Ascending aorta (tissue), 2 donors: ENCODE data around the gene SLC29A2. TPM values are rescaled to one million over a fixed set of nuclear protein-coding genes. Genes with fewer than 3 reads are reported as not detected.

Source experiments
- DNase-seq, 2 donors: peaks; one replicate each; pipeline ENCODE4 v3.0.0-alpha.2; 2019; ENCODE audit warnings: low spot score in 2 of 2
- H3K27ac ChIP-seq, 2 donors: fragments of 200-600 bp; sonication (generic); one replicate each; pipeline ENCODE4 v1.5.1; 2016 to 2017; ENCODE audit warnings: mild to moderate bottlenecking in 1 of 2
- H3K27me3 ChIP-seq: fragments of 200-600 bp; sonication (generic); one replicate; pipeline ENCODE4 v1.5.1; 2017
- H3K36me3 ChIP-seq, 2 donors: fragments of 200-600 bp; sonication (generic); one replicate each; pipeline ENCODE4 v1.5.1; 2016
- H3K4me1 ChIP-seq, 2 donors: fragments of 200-600 bp; sonication (generic); one replicate each; pipeline ENCODE4 v1.5.1; 2016 to 2017; ENCODE audit warnings: mild to moderate bottlenecking in 1 of 2
- H3K4me3 ChIP-seq, 2 donors: fragments of 200-600 bp; sonication (generic); one replicate each; pipeline ENCODE4 v1.5.1; 2016 to 2017; ENCODE audit warnings: mild to moderate bottlenecking in 1 of 2
- H3K9me3 ChIP-seq, 2 donors: fragments of 200-600 bp; sonication (generic); one replicate each; pipeline ENCODE4 v1.5.1; 2016
- intact Hi-C: fragments of 100-400 bp; cut with DNase I; formaldehyde crosslinking; loops from one replicate; pipeline ENCODE4 v1.15.1; 2023
- total RNA-seq: library from RNA; depleted of rRNA; stranded (reverse); fragments of >200 nt; gene quantifications from one replicate; pipeline ENCODE4 v1.1.0, GENCODE V29; 2016
- TF ChIP-seq, protein P1 (sequence below), 3 experiments: fragments of 200-600 bp in 2 of 3; fragments of 450-650 bp in 1 of 3; sonication (generic) in 2 of 3; IDR thresholded peaks; one replicate each; pipeline ENCODE4 v1.5.1; 2016 to 2019; ENCODE audit warnings: antibody characterized with exemption in 3 of 3, mild to moderate bottlenecking in 1 of 3, moderate library complexity in 1 of 3

SLC29A2 gene
- total RNA-seq, 1 donor from 2014 or later: not detected

DNA sequence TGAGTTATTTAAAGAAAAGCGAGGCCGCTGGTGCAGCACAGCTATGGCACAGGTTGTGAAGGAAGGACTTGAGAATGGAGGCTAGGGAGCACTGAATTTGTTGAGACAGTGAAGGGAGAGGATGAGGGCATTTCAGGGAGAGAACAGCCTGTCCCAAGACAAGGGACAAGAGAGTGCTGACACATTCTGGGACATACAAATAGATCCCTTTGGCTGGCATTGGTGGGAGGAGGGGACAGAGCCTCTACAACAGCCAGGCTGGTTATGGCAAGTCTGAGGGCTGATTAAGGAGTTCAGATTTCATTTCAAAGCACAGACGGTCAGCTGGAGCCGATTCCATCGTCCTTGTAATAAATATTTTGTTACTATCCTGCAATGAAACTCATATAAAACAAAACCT lies 1.7 kb upstream of the SLC29A2 start:
- Histone ChIP-seq H3K27ac (no peak overlapping the region), H3K4me1 (peaks cover 3 to 12% of the 10 kb centered on the region in 2 donors), H3K27me3 (no peaks in the 10 kb centered on the region)

DNA sequence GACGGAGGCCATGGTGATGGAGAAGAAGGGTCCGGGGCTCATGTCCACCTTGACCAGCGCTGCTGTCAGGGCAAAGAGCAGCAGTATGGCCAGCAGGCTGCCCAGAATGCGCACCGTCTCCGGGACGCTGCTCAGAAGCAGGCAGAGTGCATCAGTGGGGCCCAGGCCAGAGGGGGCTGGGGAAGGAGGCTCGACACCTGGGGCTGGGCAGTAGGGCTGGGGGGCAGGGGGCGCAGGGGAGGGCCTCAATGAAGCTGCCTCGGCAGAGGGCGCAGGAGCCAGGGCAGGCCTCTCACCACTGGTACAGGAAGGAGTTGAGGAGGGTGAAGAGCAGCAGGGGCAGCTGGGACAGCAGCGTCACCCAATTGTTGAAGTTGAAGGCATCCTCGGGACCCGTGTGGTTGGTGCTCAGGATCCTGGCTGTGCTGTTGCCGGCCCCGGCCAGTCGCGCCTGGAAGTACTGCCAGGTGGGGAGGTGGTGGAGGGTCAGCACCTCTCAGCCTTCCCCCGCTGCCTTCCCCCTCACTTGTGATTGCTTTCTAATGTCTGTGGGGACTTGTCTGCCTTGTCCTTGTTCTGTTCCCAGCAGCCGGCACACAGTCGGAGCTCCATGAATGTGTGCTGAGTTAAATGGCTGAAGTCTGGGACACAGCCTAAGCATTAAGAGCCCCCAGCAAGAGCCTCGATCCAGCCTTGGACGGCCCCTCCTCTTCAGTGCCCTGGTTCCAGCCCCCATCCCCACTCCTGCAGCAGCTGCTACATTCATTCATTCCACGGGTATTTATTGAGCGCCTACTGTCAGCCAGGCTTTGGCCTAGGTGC lies 2.3 kb downstream of the SLC29A2 start:
- Histone ChIP-seq H3K36me3 (no peaks in the 10 kb centered on the region), H3K4me3 (no peak overlapping the region), H3K9me3 (no peaks in the 10 kb centered on the region), H3K27ac (no peak overlapping the region), H3K27me3 (no peaks in the 10 kb centered on the region), H3K4me1 (peaks cover 3 to 12% of the 10 kb centered on the region in 2 donors)
- no peak for DNase-seq
- intact Hi-C loops: no loop called here
- TF ChIP-seq, protein P1, sequence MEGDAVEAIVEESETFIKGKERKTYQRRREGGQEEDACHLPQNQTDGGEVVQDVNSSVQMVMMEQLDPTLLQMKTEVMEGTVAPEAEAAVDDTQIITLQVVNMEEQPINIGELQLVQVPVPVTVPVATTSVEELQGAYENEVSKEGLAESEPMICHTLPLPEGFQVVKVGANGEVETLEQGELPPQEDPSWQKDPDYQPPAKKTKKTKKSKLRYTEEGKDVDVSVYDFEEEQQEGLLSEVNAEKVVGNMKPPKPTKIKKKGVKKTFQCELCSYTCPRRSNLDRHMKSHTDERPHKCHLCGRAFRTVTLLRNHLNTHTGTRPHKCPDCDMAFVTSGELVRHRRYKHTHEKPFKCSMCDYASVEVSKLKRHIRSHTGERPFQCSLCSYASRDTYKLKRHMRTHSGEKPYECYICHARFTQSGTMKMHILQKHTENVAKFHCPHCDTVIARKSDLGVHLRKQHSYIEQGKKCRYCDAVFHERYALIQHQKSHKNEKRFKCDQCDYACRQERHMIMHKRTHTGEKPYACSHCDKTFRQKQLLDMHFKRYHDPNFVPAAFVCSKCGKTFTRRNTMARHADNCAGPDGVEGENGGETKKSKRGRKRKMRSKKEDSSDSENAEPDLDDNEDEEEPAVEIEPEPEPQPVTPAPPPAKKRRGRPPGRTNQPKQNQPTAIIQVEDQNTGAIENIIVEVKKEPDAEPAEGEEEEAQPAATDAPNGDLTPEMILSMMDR (IDR thresholded peaks at IDR 0.05): no peak

More for the DNA sequence above, 1.7 kb upstream of the SLC29A2 start:
- Histone ChIP-seq H3K36me3 (no peaks in the 10 kb centered on the region), H3K4me3 (no peak overlapping the region), H3K9me3 (no peaks in the 10 kb centered on the region)
- intact Hi-C loops: no loop called here
- TF ChIP-seq, protein P1 (IDR thresholded peaks at IDR 0.05): no peak
- no peak for DNase-seq

DNA sequence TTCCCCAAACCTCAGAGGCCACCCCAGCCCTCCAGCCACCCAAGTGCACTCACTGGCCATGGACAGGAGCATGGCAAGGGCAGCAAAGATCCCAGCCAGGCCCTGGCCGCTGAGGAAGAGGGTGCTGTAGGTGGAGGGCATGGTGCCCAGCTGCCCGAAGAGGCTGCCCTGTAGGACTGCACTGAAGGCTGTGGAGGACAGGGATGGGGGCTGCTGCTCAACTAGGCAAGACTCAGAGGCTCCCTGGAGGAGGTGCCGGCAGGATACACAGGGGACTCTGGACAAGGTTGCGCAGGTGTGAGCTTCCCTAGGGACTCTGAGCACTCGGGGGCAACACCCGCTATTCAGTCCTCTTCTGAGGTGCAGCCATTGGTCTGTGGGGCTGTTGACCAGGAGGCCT lies 3.1 kb downstream of the SLC29A2 start:
- Histone ChIP-seq H3K36me3 (no peaks in the 10 kb centered on the region), H3K4me3 (no peak overlapping the region), H3K9me3 (no peaks in the 10 kb centered on the region), H3K27ac (no peak overlapping the region), H3K27me3 (no peaks in the 10 kb centered on the region), H3K4me1 (peaks cover 3 to 12% of the 10 kb centered on the region in 2 donors)
- TF ChIP-seq, protein P1 (IDR thresholded peaks at IDR 0.05): no peak
- intact Hi-C loops: no loop called here
- DNase-seq: no peak

DNA sequence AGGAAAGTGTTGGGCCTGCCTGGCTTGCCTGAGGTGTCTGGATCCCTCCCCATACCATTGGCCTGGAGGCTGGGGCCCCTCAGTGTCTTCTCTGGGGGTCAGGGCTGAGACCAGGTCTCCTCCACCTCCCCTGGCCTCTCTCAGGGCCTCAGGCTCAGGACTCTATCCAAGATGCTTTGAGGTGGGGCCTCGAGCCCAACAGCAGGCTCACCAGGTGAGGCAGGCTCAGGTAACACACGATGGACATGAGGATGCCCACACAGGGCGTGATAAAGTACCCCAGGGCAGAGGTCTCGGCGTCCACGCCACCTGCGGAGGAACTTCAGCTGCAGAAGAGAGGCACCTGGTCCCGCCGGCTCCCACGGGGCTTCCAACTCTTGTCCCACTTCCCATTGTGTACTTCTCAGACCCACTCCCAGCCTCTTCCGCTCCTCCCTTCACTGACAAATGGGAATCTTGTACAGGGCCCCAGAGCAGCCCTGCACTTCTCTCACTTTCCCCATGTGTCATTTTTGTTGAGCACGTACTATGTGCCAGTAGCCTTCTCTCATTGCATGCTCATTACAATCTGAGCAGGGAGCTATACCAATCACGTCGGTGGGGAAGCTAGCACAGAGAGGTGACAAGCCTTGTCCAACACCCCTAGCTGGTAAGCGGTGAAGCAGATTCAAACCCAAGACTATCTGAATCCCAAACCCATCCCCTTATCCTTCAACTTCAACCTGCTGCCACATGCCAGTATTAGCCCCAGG lies 3.8 kb downstream of the SLC29A2 start:
- Histone ChIP-seq H3K36me3 (no peaks in the 10 kb centered on the region), H3K27ac (no peak overlapping the region), H3K4me1 (peaks cover 3 to 12% of the 10 kb centered on the region in 2 donors), H3K4me3 (no peak overlapping the region), H3K27me3 (no peaks in the 10 kb centered on the region), H3K9me3 (no peaks in the 10 kb centered on the region)
- DNase-seq: no peak
- intact Hi-C loops: no loop called here
- TF ChIP-seq, protein P1 (IDR thresholded peaks at IDR 0.05): no peak

DNA sequence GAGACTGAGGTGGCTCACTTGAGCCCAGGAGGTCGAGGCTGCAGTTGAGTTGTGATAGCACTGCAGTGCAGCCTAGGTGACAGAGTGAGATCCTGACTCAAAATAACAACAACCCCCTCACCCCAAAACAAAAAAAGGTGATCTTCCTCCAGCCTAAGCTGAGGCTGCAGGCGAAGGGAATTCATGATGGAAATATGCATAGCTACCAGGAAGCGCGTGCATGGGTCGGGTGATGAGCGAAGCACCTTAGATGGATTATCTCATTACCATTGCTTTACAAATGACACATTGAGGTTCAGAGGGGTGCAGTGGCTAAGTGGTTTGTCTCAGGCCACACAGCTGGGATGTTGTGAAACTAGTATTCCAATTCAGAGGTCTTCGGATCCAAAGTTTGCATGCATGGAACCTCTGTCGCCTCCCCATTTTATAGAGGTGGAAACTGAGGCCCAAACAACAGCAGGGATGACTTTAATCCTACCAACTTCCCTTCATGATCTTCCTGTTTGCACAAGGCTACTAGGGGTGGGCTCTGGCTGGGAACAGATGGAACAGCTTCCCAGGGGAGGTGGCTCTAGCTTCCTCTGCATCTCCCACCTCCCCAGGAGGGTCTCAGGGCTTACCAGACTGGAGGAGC lies 4.6 kb downstream of the SLC29A2 start:
- no peak overlapping the region for H3K4me3 ChIP-seq
- DNase-seq: no peak
- H3K27me3 ChIP-seq: no peaks in the 10 kb centered on the region
- intact Hi-C loops: no loop called here
- no peaks in the 10 kb centered on the region for H3K36me3 ChIP-seq
- no peak overlapping the region for H3K27ac ChIP-seq
- H3K9me3 ChIP-seq: no peaks in the 10 kb centered on the region
- H3K4me1 ChIP-seq: peaks cover 3 to 6% of the 10 kb centered on the region in 2 donors
- TF ChIP-seq, protein P1 (IDR thresholded peaks at IDR 0.05): no peak
